Thymus (tissue), 11 donors: ENCODE measurements around the gene TNFRSF17. TPM values are rescaled to one million over a fixed set of nuclear protein-coding genes. Genes with fewer than 3 reads are reported as not detected.

Experiments used
- DNase-seq, 9 donors: peaks; one replicate each; pipeline ENCODE4 v3.0.0-alpha.2; 2013; ENCODE audit warnings: low spot score in 9 of 9, low read depth in 6 of 9, missing footprints in 1 of 9
- H3K27ac ChIP-seq, 2 donors: one replicate each; pipeline ENCODE4 v1.5.1; 2013; ENCODE audit warnings: control low read depth in 1 of 2, low read depth in 1 of 2, low read length in 1 of 2, mild to moderate bottlenecking in 1 of 2, moderate library complexity in 1 of 2
- H3K27me3 ChIP-seq, 2 donors: one replicate each; pipeline ENCODE4 v1.5.1; 2013; ENCODE audit warnings: low read length in 1 of 2; ENCODE audit not compliant: control insufficient read depth in 2 of 2, insufficient read depth in 1 of 2
- H3K36me3 ChIP-seq, 2 donors: one replicate each; pipeline ENCODE4 v1.5.1; 2013; ENCODE audit warnings: low read length in 1 of 2, mild to moderate bottlenecking in 1 of 2, moderate library complexity in 1 of 2; ENCODE audit not compliant: control insufficient read depth in 2 of 2, insufficient read depth in 2 of 2
- H3K4me1 ChIP-seq, 2 donors: one replicate each; pipeline ENCODE4 v1.5.1; 2013; ENCODE audit warnings: low read length in 2 of 2; ENCODE audit not compliant: control insufficient read depth in 2 of 2, insufficient read depth in 2 of 2
- H3K4me3 ChIP-seq, 2 donors: one replicate each; pipeline ENCODE4 v1.5.1; 2013; ENCODE audit warnings: low read length in 2 of 2, control low read depth in 1 of 2, mild to moderate bottlenecking in 1 of 2
- H3K9me3 ChIP-seq, 2 donors: one replicate each; pipeline ENCODE4 v1.5.1; 2013; ENCODE audit warnings: low read length in 1 of 2, mild to moderate bottlenecking in 1 of 2; ENCODE audit not compliant: control insufficient read depth in 2 of 2, insufficient read depth in 1 of 2
- WGBS: extraction: QIAGEN DNeasy Blood & Tissue Kit; methylation state at CpG from one replicate; pipeline ENCODE4 v1.1.7; 2013; 5-methylcytosine and 5-hydroxymethylcytosine counted together
- polyA plus RNA-seq: library from polyadenylated mRNA; stranded (reverse); fragments of 200-250 nt; gene quantifications from one replicate; pipeline ENCODE4 v1.2.3, GENCODE V29; 2013
- total RNA-seq: library from RNA; stranded (reverse); fragments of 120-200 nt; gene quantifications from one replicate; pipeline ENCODE4 v1.2.4, GENCODE V29; 2013
- donor health status: healthy.

TNFRSF17 gene
- total and polyA plus RNA-seq, 2 donors: 3.3 to 3.5 TPM

DNA sequence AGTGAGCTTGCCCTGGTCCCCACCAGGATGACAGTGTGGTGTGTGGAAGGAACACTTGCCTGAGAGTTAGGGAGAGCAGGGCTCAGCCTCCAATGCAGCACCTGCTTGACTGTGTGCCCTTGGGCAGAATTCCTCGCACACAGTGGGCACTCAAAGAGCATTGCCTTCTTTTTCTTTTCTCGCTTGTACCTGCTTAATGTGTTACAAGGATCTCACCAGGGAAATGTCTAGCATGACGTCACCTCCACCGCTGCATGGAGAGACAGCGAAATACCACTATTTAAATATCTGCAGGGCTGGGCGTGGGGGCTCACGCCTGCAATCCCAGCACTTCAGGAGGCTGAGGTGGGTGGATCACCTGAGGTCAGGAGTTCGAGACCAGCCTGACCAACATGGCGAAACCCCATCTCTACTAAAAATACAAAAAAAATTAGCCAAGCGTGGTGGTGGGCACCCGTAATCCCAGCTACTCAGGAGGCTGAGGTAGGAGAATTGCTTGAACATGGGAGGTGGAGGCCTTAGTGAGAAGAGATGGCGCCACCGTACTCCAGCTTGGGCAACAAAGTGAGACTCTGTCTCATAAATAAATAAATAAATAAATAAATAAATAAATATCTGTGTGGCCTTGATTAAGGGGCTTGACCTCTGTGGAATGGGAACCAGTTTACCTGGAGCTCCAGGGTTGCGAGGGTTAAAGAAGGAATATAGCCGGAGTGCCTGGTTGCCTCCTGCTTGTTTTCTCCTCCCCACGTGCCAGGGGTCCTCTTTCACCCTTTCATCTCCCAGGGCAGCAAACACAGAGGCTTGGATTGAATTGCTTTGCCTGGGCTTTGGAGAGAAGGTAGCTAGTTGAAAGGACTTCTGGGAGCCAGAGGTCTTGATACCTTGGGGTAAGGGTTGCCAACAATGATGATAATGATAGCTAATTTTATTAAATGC lies 27.8 kb downstream of the TNFRSF17 start:
- Histone ChIP-seq H3K36me3 (peaks cover 0 to 5% of the 10 kb centered on the region in 2 donors), H3K27ac (no peak overlapping the region), H3K4me1 (peaks cover 0 to 6% of the 10 kb centered on the region in 2 donors), H3K27me3 (no peaks in the 10 kb centered on the region), H3K9me3 (no peaks in the 10 kb centered on the region), H3K4me3 (no peak overlapping the region)
- 97% methylated on average over 16 of the region's 16 CpGs for WGBS
- no peak for DNase-seq

DNA sequence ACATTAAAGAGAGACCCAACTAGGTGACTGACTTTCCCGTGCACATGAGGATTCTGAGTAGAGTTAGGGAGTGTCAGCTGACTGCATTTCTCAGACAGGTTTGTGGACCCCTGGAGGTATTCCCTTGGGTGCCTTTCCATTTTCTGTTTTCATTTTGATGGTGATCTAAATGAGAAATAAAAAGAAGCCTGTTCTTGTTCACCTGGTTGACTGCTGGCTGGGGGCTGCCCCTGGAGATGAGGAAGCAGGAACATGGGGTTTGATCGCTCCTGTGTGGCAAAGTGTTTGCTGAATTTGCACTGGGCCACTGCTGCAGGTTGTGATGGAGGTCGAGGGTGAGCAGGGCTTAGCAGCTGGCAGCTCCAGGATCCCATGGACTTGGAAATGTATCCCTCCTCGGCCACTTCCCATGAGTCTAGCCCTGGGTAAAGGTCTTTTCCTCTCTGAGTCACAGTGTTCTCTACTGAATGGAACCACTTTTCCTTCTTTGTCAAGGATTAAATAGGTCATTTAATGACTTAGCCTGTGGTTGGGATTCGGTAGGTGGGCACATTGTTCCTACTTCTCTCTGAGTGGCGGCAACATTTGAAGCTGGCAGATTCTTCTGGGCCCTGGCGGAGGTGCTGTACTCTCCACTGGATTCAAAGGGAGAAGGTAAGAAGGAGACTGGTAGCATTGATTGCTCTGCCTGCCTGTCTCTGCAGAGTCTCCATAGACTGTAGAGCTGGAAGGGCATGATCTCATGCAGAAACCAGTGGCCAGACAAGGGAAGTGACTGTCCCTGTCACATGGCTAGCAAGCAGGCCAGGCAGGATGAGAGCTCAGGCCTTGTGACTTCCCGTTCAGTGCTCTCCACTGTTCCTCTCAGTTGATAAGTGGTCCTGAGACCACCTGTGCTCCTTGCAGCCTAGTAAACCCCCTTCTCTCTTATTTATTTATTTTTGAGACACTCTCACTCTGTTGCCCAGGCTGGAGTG lies 29.4 kb downstream of the TNFRSF17 start:
- Histone ChIP-seq H3K27ac (peak overlapping the region in 1 of 2 donors; percentile 55), H3K27me3 (no peaks in the 10 kb centered on the region), H3K4me1 (peaks cover 0 to 6% of the 10 kb centered on the region in 2 donors), H3K4me3 (no peak overlapping the region), H3K36me3 (peaks cover 0 to 5% of the 10 kb centered on the region in 2 donors), H3K9me3 (no peaks in the 10 kb centered on the region)
- no peak for DNase-seq
- WGBS: 91% methylated on average over 8 of the region's 8 CpGs

DNA sequence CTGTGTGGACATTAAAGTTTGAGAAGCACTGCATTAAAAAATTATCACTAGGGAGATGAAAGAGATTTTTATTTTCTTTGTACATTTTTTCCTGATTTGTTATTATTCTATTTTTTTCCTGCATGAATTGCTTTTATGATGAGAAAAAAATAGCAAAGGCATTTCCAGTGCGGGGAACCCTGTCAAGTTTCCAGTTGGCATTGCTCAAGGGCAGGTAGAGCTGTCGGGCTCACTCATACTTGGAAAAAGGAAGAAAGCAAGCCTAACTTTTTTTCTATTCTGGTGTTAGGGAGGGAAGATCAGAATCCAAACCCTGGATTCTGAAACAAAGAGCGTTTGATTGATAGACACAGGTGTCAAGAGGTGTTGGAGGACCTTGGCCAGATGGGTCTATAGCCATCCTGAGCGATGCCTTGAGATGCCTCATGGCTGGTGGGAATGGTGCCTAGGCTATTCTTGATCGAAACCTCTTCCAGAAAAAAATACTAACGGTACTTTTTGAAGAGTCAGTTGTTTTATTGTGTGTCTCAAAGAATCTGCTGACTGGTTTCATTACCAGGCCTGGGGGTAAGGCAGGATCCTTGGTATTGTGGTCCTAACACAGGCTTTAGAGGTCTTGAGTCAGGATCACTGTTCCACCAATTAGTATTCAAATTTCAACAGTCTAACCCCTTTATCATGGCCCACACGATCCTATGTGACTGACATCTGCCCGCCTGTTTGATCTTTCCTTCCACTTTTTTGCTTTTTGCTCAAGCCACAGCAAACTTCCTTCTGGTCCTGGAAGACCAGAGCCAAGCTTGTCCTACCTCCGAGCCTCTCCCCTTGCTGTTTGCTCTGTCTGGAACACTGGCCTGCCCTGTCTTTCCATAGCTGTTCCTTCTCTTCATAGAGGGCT lies 31.7 kb downstream of the TNFRSF17 start:
- H3K4me3 ChIP-seq: no peak overlapping the region
- no peak for DNase-seq
- no peak overlapping the region for H3K27ac ChIP-seq
- no peaks in the 10 kb centered on the region for H3K9me3 ChIP-seq
- no peaks in the 10 kb centered on the region for H3K27me3 ChIP-seq
- peaks cover 0 to 15% of the 10 kb centered on the region in 2 donors for H3K4me1 ChIP-seq
- H3K36me3 ChIP-seq: peaks cover 2 to 8% of the 10 kb centered on the region in 2 donors
- 94% methylated on average over 9 of the region's 9 CpGs for WGBS

DNA sequence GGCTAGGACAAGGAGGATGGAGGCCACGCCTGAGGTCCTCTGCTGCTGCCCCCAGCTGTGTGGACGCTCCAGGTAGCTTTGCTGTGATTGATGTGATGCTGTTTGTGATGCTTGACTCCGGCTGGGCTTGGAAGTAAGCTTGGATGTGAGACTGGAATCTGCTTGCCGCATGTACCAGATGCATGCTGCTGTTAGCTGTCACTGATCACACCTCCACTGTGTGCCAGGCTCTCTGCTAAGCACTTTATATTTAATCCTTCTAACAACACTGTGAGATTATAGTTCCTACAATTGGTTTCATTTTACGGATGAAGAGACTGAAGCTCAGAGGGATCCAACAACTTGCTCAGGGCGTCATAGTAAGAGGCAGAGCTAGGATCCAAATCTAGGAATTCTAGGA lies 35.0 kb downstream of the TNFRSF17 start:
- Histone ChIP-seq H3K9me3 (no peaks in the 10 kb centered on the region), H3K4me1 (peaks cover 0 to 29% of the 10 kb centered on the region in 2 donors), H3K27me3 (no peaks in the 10 kb centered on the region), H3K4me3 (no peak overlapping the region), H3K36me3 (peaks cover 4 to 10% of the 10 kb centered on the region in 2 donors), H3K27ac (no peak overlapping the region)
- DNase-seq: no peak
- WGBS: 93% methylated on average over 6 of the region's 6 CpGs

DNA sequence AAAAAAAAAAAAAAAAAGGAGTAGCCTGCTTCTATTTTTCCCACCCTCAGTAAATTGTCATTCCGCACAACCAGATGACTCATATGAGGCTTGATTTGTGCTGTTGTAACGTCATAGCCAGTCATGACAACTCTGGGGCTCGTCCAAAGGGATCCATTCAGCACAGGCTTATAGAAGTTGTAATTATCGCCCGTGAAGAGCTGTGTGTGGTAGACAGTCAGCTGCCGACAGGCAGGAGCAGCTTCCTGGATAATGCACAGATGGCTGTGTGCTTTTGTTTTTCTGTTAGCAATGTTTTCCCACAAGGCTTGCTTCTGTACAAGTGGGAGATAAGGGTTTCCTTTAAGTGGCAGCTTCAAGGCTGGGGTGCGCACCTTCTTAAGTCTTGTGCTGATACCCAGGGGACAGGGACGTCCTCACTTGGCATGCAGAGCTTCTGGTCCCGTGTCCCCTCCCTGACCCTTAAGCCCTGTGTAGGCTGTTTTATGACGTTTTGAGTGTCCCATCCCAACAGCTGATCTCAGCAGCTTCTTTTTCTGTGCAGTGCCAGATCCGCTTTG lies 37.5 kb downstream of the TNFRSF17 start:
- WGBS: 54% methylated on average over 11 of the region's 11 CpGs
- Histone ChIP-seq H3K4me1 (peaks cover 0 to 23% of the 10 kb centered on the region in 2 donors), H3K27me3 (no peaks in the 10 kb centered on the region), H3K9me3 (no peaks in the 10 kb centered on the region), H3K36me3 (peaks cover 3 to 10% of the 10 kb centered on the region in 2 donors), H3K27ac (peak overlapping the region in 1 of 2 donors; percentile 80), H3K4me3 (no peak overlapping the region)
- DNase-seq: peak in 5 of 9 donors; percentile 23 to 66 (median 37)

DNA sequence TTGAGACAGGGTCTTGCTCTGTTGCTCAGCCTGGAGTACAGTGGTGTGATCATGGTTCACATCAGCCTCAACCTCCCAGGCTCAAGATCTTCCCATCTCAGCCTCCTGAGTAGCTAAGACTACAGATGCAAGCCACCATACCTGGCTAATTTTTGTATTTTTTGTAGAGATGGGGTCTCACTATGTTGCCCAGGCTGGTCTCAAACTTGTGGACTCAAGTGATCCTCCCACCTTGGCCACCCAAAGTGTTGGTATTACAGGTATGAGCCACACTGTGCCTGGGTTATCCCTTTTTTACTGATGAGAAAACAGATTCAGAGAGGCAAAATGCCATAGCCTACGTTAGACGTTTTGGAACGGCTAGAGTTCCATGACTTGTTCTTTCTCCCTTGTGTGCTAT lies 41.6 kb downstream of the TNFRSF17 start:
- no peaks in the 10 kb centered on the region for H3K27me3 ChIP-seq
- no peak overlapping the region for H3K4me3 ChIP-seq
- peaks cover 4 to 28% of the 10 kb centered on the region in 2 donors for H3K4me1 ChIP-seq
- no peaks in the 10 kb centered on the region for H3K9me3 ChIP-seq
- peaks cover 0 to 9% of the 10 kb centered on the region in 2 donors for H3K36me3 ChIP-seq
- WGBS: 98% methylated on average over 3 of the region's 3 CpGs
- H3K27ac ChIP-seq: no peak overlapping the region
- no peak for DNase-seq

DNA sequence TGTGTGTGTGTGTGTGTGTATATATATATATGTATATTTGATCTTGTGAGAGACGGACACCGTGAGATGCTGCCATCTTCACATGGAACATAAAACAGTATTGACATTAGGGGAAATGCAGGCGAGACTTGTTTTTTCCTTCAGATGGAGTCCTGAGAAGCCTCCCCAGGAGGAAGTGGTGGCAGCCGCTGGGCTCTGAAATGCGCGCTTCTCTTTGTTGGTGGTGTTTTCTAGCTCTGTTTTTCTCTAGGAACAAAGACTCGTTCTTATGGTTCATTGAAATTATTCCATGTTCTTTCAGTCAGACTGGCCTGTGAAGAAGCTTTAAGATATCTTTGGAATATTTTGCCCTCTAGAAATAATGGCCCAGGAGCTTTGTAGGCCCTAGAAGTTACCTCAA lies 44.5 kb downstream of the TNFRSF17 start:
- 34% methylated on average over 7 of the region's 7 CpGs for WGBS
- Histone ChIP-seq H3K36me3 (peaks cover 2 to 3% of the 10 kb centered on the region in 2 donors), H3K27me3 (no peaks in the 10 kb centered on the region), H3K4me3 (no peak overlapping the region), H3K27ac (peak overlapping the region in 1 of 2 donors; percentile 67), H3K4me1 (peaks cover 4 to 14% of the 10 kb centered on the region in 2 donors), H3K9me3 (no peaks in the 10 kb centered on the region)
- peak in 5 of 9 donors; percentile 16 to 66 (median 32) for DNase-seq

DNA sequence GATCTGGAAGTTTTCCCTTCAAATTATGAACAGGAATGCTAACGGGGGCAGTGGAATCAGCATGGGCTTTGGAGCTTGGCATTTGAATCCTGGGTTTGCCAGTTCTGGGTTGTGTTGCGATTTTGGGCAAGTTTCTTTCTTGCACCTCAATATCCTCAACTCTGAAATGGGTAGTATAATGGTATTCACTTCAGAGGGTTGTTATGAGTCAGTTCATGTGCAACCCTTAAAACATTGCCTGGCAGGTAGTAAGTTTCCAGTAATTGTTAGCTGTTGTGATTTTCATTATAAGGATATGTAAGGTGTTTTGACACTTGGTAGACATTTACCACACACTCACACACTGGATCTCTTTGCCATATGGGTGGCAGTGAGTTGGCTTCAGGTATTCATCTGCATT lies 44.9 kb downstream of the TNFRSF17 start:
- 97% methylated on average over 2 of the region's 2 CpGs for WGBS

More for the DNA sequence above, 44.9 kb downstream of the TNFRSF17 start:
- Histone ChIP-seq H3K4me1 (peaks cover 4 to 14% of the 10 kb centered on the region in 2 donors), H3K27me3 (no peaks in the 10 kb centered on the region), H3K9me3 (no peaks in the 10 kb centered on the region), H3K27ac (peak overlapping the region in 1 of 2 donors; percentile 67), H3K4me3 (no peak overlapping the region), H3K36me3 (peaks cover 2% of the 10 kb centered on the region in 2 donors)
- DNase-seq: no peak
